ENCODE data around the gene IGF1R.

IGF1R gene

GRCh38 chr15:98878862-98879261 lies 230.5 kb downstream of the IGF1R start:
- no peak for DNase-seq (ENCODE audit: low read depth in 4 of 4, low spot score in 1 of 4)

GRCh38 chr15:98881526-98882520 lies 233.5 kb downstream of the IGF1R start:
- peak in 1 of 4 experiments; percentile 4 for DNase-seq (ENCODE audit: low read depth in 4 of 4, low spot score in 1 of 4)

- DNase-seq (ENCODE audit: low read depth in 4 of 4, low spot score in 1 of 4): no peak
These were observed 235.1 kb downstream of the IGF1R start for GRCh38 chr15:98883478-98883877.

- DNase-seq (ENCODE audit: low read depth in 4 of 4, low spot score in 1 of 4): no peak
These were observed 236.6 kb downstream of the IGF1R start for GRCh38 chr15:98884894-98885293.

- no peak for DNase-seq (ENCODE audit: low read depth in 4 of 4, low spot score in 1 of 4)
These were observed 239.6 kb downstream of the IGF1R start for GRCh38 chr15:98887976-98888375.

- DNase-seq (ENCODE audit: low read depth in 4 of 4, low spot score in 1 of 4): no peak
These were observed 240.6 kb downstream of the IGF1R start for GRCh38 chr15:98888820-98889479.

GRCh38 chr15:98889930-98890695 lies 241.8 kb downstream of the IGF1R start:
- DNase-seq (ENCODE audit: low read depth in 4 of 4, low spot score in 1 of 4): no peak

GRCh38 chr15:98891301-98891700 lies 243.0 kb downstream of the IGF1R start:
- no peak for DNase-seq (ENCODE audit: low read depth in 4 of 4, low spot score in 1 of 4)

- DNase-seq (ENCODE audit: low read depth in 4 of 4, low spot score in 1 of 4): no peak
These were observed 245.1 kb downstream of the IGF1R start for GRCh38 chr15:98893401-98893800.

- no peak for DNase-seq (ENCODE audit: low read depth in 4 of 4, low spot score in 1 of 4)
These were observed 246.0 kb downstream of the IGF1R start for GRCh38 chr15:98894312-98894711.

GRCh38 chr15:98896002-98896721 lies 247.8 kb downstream of the IGF1R start:
- DNase-seq (ENCODE audit: low read depth in 4 of 4, low spot score in 1 of 4): no peak

GRCh38 chr15:98896802-98897732 lies 248.7 kb downstream of the IGF1R start:
- no peak for DNase-seq (ENCODE audit: low read depth in 4 of 4, low spot score in 1 of 4)

- DNase-seq (ENCODE audit: low read depth in 4 of 4, low spot score in 1 of 4): no peak
These were observed 249.8 kb downstream of the IGF1R start for GRCh38 chr15:98898122-98898521.

- no peak for DNase-seq (ENCODE audit: low read depth in 4 of 4, low spot score in 1 of 4)
These were observed 251.1 kb downstream of the IGF1R start for GRCh38 chr15:98899272-98900021.

- DNase-seq (ENCODE audit: low read depth in 4 of 4, low spot score in 1 of 4): no peak
These were observed 252.0 kb downstream of the IGF1R start for GRCh38 chr15:98900356-98900755.

- DNase-seq (ENCODE audit: low read depth in 4 of 4, low spot score in 1 of 4): no peak
These were observed 253.2 kb downstream of the IGF1R start for GRCh38 chr15:98901434-98902072.

- no peak for DNase-seq (ENCODE audit: low read depth in 4 of 4, low spot score in 1 of 4)
These were observed 254.6 kb downstream of the IGF1R start for GRCh38 chr15:98902931-98903330.

GRCh38 chr15:98903377-98904018 lies 255.2 kb downstream of the IGF1R start:
- no peak for DNase-seq (ENCODE audit: low read depth in 4 of 4, low spot score in 1 of 4)
